ENCODE measurements around the gene CST9. TPM values are rescaled to one million over a fixed set of nuclear protein-coding genes. Genes with fewer than 3 reads are reported as not detected.

The CST9 gene
- polyA plus RNA-seq, 2 of the 4 experiments (the other 2 are of a cell fraction): not detected

DNA sequence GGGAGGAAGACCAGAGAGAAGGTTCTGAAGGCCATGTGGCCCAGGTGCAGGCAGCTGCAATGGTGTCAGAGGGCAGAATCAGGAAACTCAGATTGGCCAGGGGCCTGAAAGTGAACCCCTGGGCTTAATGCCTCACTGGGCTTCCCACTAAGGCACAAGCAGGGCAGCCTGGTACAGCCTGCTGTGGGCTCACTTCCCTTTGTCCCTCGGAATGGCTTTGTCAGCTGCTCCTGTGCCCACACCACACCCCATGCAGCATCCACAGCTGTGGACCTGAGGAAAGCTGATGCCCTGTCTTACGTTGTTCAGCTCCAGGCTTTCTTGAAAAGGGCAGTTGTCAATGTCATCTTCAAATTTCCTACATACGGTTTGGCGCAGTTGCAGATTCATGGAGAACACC, 2.4 kb downstream of the CST9 start:
- CTCF ChIA-PET: interaction anchor here (1.3 to 8.7 kb wide), 2 partner anchors 160 to 166 kb away, joined by 3 to 70 read pairs; no protein-coding TSS in a partner anchor
- WGBS (ENCODE audit: missing lambda C conversion rate): 64% methylated on average over 4 of the region's 4 CpGs
- no peak for FAIRE-seq

DNA sequence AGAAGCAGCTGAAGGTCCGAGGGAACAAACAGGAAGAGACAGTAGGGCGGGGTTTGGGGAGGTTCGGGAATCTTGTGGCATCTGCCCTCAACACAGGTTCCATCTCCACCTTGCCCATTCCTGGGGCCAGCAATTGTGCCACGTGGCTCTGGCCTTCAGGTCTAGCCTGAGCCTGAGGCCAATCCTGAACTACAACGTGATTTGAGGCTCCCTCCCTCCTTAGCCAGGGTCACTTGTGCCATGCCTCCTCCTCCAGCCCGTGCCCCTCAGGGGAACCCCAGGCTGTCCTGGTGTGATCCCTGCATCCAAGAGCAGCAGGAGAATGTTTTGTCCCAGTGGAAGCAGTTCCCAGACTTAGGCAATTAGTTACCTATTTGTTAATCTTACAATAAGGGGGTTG, 3.0 kb downstream of the CST9 start:
- TF ChIP-seq RARB (CRISPR knock-in tag; IDR thresholded peaks at IDR 0.05) (no peak), NR3C1 (IDR thresholded peaks at IDR 0.05) (no peak), CHD4 (IDR thresholded peaks at IDR 0.05; ENCODE audit: borderline replicate concordance) (no peak), FOSL2 (IDR thresholded peaks at IDR 0.05) (no peak), FOSL2 (CRISPR knock-in tag; IDR thresholded peaks at IDR 0.05) (no peak), CBX8 (IDR thresholded peaks at IDR 0.05) (no peak)
- TF ChIP-seq, protein P1, sequence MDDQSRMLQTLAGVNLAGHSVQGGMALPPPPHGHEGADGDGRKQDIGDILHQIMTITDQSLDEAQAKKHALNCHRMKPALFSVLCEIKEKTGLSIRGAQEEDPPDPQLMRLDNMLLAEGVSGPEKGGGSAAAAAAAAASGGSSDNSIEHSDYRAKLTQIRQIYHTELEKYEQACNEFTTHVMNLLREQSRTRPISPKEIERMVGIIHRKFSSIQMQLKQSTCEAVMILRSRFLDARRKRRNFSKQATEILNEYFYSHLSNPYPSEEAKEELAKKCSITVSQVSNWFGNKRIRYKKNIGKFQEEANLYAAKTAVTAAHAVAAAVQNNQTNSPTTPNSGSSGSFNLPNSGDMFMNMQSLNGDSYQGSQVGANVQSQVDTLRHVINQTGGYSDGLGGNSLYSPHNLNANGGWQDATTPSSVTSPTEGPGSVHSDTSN (IDR thresholded peaks at IDR 0.05): no peak
- TF ChIP-seq, protein P2, sequence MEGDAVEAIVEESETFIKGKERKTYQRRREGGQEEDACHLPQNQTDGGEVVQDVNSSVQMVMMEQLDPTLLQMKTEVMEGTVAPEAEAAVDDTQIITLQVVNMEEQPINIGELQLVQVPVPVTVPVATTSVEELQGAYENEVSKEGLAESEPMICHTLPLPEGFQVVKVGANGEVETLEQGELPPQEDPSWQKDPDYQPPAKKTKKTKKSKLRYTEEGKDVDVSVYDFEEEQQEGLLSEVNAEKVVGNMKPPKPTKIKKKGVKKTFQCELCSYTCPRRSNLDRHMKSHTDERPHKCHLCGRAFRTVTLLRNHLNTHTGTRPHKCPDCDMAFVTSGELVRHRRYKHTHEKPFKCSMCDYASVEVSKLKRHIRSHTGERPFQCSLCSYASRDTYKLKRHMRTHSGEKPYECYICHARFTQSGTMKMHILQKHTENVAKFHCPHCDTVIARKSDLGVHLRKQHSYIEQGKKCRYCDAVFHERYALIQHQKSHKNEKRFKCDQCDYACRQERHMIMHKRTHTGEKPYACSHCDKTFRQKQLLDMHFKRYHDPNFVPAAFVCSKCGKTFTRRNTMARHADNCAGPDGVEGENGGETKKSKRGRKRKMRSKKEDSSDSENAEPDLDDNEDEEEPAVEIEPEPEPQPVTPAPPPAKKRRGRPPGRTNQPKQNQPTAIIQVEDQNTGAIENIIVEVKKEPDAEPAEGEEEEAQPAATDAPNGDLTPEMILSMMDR (IDR thresholded peaks at IDR 0.05): no peak
- TF ChIP-seq, protein P3, sequence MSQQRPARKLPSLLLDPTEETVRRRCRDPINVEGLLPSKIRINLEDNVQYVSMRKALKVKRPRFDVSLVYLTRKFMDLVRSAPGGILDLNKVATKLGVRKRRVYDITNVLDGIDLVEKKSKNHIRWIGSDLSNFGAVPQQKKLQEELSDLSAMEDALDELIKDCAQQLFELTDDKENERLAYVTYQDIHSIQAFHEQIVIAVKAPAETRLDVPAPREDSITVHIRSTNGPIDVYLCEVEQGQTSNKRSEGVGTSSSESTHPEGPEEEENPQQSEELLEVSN (IDR thresholded peaks at IDR 0.05; ENCODE audit: borderline replicate concordance, low read depth): no peak
- no peak for ATAC-seq
- no peaks in the 10 kb centered on the region for H3K9me3 ChIP-seq
- no peak overlapping the region for H3K4me3 ChIP-seq
- H3K4me1 ChIP-seq: no peaks in the 10 kb centered on the region; the same call in 2 of the 3 replicates
- ChIA-PET POLR2A (no interaction called here), CTCF (interaction anchor here (0.8 to 8.7 kb wide), 2 partner anchors 156 to 160 kb away, joined by 3 to 70 read pairs; no protein-coding TSS in a partner anchor)
- no peak for FAIRE-seq
- no peak for DNase-seq (ENCODE audit: low read depth in 1 of 2, low spot score in 1 of 2)
- H3K4me2 ChIP-seq: no peak overlapping the region
- 36% methylated on average over 6 of the region's 6 CpGs for WGBS (ENCODE audit: missing lambda C conversion rate)
- H3K27ac ChIP-seq: no peak overlapping the region

More for the DNA sequence above, 2.4 kb downstream of the CST9 start:
- Histone ChIP-seq H3K4me3 (no peak overlapping the region), H3K9me3 (no peaks in the 10 kb centered on the region), H3K27ac (no peak overlapping the region), H3K4me1 (no peaks in the 10 kb centered on the region; the same call in 2 of the 3 replicates), H3K4me2 (no peak overlapping the region)
- POLR2A ChIA-PET: no interaction called here
- DNase-seq (ENCODE audit: low read depth in 1 of 2, low spot score in 1 of 2) (no peak), ATAC-seq (no peak)
- TF ChIP-seq, protein P4, sequence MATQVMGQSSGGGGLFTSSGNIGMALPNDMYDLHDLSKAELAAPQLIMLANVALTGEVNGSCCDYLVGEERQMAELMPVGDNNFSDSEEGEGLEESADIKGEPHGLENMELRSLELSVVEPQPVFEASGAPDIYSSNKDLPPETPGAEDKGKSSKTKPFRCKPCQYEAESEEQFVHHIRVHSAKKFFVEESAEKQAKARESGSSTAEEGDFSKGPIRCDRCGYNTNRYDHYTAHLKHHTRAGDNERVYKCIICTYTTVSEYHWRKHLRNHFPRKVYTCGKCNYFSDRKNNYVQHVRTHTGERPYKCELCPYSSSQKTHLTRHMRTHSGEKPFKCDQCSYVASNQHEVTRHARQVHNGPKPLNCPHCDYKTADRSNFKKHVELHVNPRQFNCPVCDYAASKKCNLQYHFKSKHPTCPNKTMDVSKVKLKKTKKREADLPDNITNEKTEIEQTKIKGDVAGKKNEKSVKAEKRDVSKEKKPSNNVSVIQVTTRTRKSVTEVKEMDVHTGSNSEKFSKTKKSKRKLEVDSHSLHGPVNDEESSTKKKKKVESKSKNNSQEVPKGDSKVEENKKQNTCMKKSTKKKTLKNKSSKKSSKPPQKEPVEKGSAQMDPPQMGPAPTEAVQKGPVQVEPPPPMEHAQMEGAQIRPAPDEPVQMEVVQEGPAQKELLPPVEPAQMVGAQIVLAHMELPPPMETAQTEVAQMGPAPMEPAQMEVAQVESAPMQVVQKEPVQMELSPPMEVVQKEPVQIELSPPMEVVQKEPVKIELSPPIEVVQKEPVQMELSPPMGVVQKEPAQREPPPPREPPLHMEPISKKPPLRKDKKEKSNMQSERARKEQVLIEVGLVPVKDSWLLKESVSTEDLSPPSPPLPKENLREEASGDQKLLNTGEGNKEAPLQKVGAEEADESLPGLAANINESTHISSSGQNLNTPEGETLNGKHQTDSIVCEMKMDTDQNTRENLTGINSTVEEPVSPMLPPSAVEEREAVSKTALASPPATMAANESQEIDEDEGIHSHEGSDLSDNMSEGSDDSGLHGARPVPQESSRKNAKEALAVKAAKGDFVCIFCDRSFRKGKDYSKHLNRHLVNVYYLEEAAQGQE (IDR thresholded peaks at IDR 0.05): no peak
- no peak for TF ChIP-seq RCOR1 (IDR thresholded peaks at IDR 0.05; ENCODE audit: low read depth, low read length)

DNA sequence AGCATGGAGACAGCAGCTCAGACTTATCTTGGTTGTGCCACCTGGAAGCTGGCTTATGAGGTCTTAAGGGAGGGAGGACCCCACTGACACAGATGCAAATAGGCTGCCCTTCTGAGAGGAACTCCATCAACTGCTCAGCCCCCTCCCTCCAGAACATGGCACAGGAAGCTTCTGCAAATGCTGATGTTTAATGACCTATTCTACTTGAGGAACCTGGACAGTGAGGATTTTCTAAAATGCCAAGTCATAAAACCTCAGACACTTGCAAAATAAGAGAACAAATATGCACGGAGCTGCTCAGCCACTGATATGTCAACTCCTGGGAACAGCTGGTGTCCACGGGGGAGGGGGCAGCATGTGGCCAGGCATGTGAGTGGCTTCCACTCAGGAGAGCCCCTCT, 3.5 kb downstream of the CST9 start:
- CTCF ChIA-PET: interaction anchor here (0.8 to 8.7 kb wide), 2 partner anchors 155 to 159 kb away, joined by 3 to 70 read pairs; no protein-coding TSS in a partner anchor
- POLR2A ChIA-PET: no interaction called here
- no peak for ATAC-seq
- TF ChIP-seq CBX8 (IDR thresholded peaks at IDR 0.05) (no peak), MYC (IDR thresholded peaks at IDR 0.05; ENCODE audit: borderline replicate concordance, low read length) (no peak), HDAC2 (IDR thresholded peaks at IDR 0.05) (no peak), CHD2 (IDR thresholded peaks at IDR 0.05; ENCODE audit: low read length, partially characterized antibody) (no peak)
- H3K4me3 ChIP-seq: no peak overlapping the region
- no peak for FAIRE-seq
- H3K27ac ChIP-seq: no peak overlapping the region
- DNase-seq (ENCODE audit: low read depth in 1 of 2, low spot score in 1 of 2): no peak
- 11% methylated on average over 2 of the region's 2 CpGs for WGBS (ENCODE audit: missing lambda C conversion rate)
- no peak overlapping the region for H3K4me2 ChIP-seq
- H3K4me1 ChIP-seq: no peaks in the 10 kb centered on the region; the same call in 2 of the 3 replicates
- H3K9me3 ChIP-seq: no peaks in the 10 kb centered on the region

All from A549 (cell line).